Right atrium auricular region (tissue), 2 donors: ENCODE measurements around the gene MRAP2. TPM values are rescaled to one million over a fixed set of nuclear protein-coding genes. Genes with fewer than 3 reads are reported as not detected.

Experiments
- DNase-seq: peaks from one replicate; pipeline ENCODE4 v3.0.0-alpha.2; 2019; ENCODE audit warnings: low spot score
- H3K27ac ChIP-seq, 2 donors: fragments of 200-600 bp; sonication (generic); 1 replicate in 1 of 2; 2 replicates in 1 of 2; pipeline ENCODE4 v1.5.1; 2016 to 2019
- H3K27me3 ChIP-seq, 2 donors: fragments of 200-600 bp; sonication (generic); one replicate each; pipeline versions ENCODE4 v1.5.1 to v1.6.0; 2017 to 2019
- H3K36me3 ChIP-seq: fragments of 200-600 bp; sonication (generic); one replicate; pipeline ENCODE4 v1.5.1; 2016
- H3K4me1 ChIP-seq, 2 donors: fragments of 200-600 bp; sonication (generic); one replicate each; pipeline versions ENCODE4 v1.5.1 to v1.6.0; 2017 to 2019
- H3K4me3 ChIP-seq, 2 donors: fragments of 200-600 bp; sonication (generic); 1 replicate in 1 of 2; 2 replicates in 1 of 2; pipeline ENCODE4 v1.5.1; 2017 to 2019; ENCODE audit warnings: mild to moderate bottlenecking in 1 of 2, moderate library complexity in 1 of 2
- H3K9me3 ChIP-seq, 2 donors: fragments of 200-600 bp; sonication (generic); one replicate each; pipeline ENCODE4 v1.5.1; 2019
- CTCF ChIP-seq, 2 donors: fragments of 200-600 bp; sonication (generic); IDR thresholded peaks; one replicate each; pipeline ENCODE4 v1.5.1; 2019; ENCODE audit warnings: antibody characterized with exemption in 2 of 2
- total RNA-seq, 2 donors: library from RNA; depleted of rRNA; stranded (reverse); fragments of >200 nt; gene quantifications; one replicate each; pipeline ENCODE4 v1.1.0, GENCODE V29; 2016

Gene MRAP2
- total RNA-seq, 2 donors from 2014 or later = 0.20 TPM; not detected in 1

GRCh38 chr6:84013931-84014330 lies 19.6 kb upstream of the MRAP2 start:
- Histone ChIP-seq H3K4me3 (no peak overlapping the region), H3K36me3 (no peaks in the 10 kb centered on the region), H3K4me1 (no peaks in the 10 kb centered on the region), H3K27ac (no peak overlapping the region), H3K27me3 (no peaks in the 10 kb centered on the region), H3K9me3 (no peaks in the 10 kb centered on the region)
- no peak for TF ChIP-seq CTCF (IDR thresholded peaks at IDR 0.05)
- DNase-seq = no peak

- Histone ChIP-seq H3K27me3 (no peaks in the 10 kb centered on the region), H3K4me3 (no peak overlapping the region), H3K9me3 (no peaks in the 10 kb centered on the region), H3K36me3 (no peaks in the 10 kb centered on the region), H3K4me1 (no peaks in the 10 kb centered on the region), H3K27ac (no peak overlapping the region)
- DNase-seq = no peak
- no peak for TF ChIP-seq CTCF (IDR thresholded peaks at IDR 0.05)
Observed at GRCh38 chr6:84016029-84016428, 17.5 kb upstream of the MRAP2 start.

- no peak overlapping the region for H3K4me3 ChIP-seq
- H3K36me3 ChIP-seq = no peaks in the 10 kb centered on the region
- DNase-seq = no peak
- TF ChIP-seq CTCF (IDR thresholded peaks at IDR 0.05) = no peak
- no peaks in the 10 kb centered on the region for H3K27me3 ChIP-seq
- no peaks in the 10 kb centered on the region for H3K4me1 ChIP-seq
- no peaks in the 10 kb centered on the region for H3K9me3 ChIP-seq
- H3K27ac ChIP-seq = no peak overlapping the region
Observed at GRCh38 chr6:84017709-84018452, 15.7 kb upstream of the MRAP2 start.

GRCh38 chr6:84018453-84019061 lies 15.0 kb upstream of the MRAP2 start:
- no peaks in the 10 kb centered on the region for H3K36me3 ChIP-seq
- no peak for TF ChIP-seq CTCF (IDR thresholded peaks at IDR 0.05)
- no peaks in the 10 kb centered on the region for H3K27me3 ChIP-seq
- DNase-seq = no peak
- no peaks in the 10 kb centered on the region for H3K4me1 ChIP-seq
- H3K4me3 ChIP-seq = no peak overlapping the region
- H3K9me3 ChIP-seq = no peaks in the 10 kb centered on the region
- no peak overlapping the region for H3K27ac ChIP-seq

- no peak for DNase-seq
- TF ChIP-seq CTCF (IDR thresholded peaks at IDR 0.05) = no peak
- H3K36me3 ChIP-seq = no peaks in the 10 kb centered on the region
- no peaks in the 10 kb centered on the region for H3K27me3 ChIP-seq
- no peak overlapping the region for H3K4me3 ChIP-seq
- no peaks in the 10 kb centered on the region for H3K9me3 ChIP-seq
- H3K27ac ChIP-seq = no peak overlapping the region
- no peaks in the 10 kb centered on the region for H3K4me1 ChIP-seq
Observed at GRCh38 chr6:84019141-84019841, 14.3 kb upstream of the MRAP2 start.
